ENCODE results near the gene DDX24. TPM values are rescaled to one million over a fixed set of nuclear protein-coding genes. Genes with fewer than 3 reads are reported as not detected.

The DDX24 gene
- total RNA-seq, 1 experiment from 2014 or later: 217 TPM

GRCh38 chr14:94018308-94018707, 62.7 kb downstream of the DDX24 start:
- H3K36me3 ChIP-seq (ENCODE audit: insufficient read depth, low read length): no peaks in the 10 kb centered on the region
- H3K4me2 ChIP-seq (ENCODE audit: low read depth, low read length, poor library complexity, severe bottlenecking): no peak overlapping the region
- DNase-seq: no peak
- no peaks in the 10 kb centered on the region for H3K27me3 ChIP-seq (ENCODE audit: low read length)
- no peak overlapping the region for H3K9ac ChIP-seq (ENCODE audit: low read length)
- H4K20me1 ChIP-seq (ENCODE audit: insufficient read depth, low read depth, low read length): no peaks in the 10 kb centered on the region
- no peaks in the 10 kb centered on the region for H3K9me2 ChIP-seq (replicated peaks; ENCODE audit: insufficient read depth, low read length)
- no peaks in the 10 kb centered on the region for H3K79me2 ChIP-seq (ENCODE audit: low read length)
- H3K27ac ChIP-seq (ENCODE audit: low read length): no peak overlapping the region
- no peak overlapping the region for H2AFZ ChIP-seq (ENCODE audit: low read length)
- H3K9me3 ChIP-seq (ENCODE audit: low read length): no peaks in the 10 kb centered on the region
- H3K4me3 ChIP-seq (ENCODE audit: low read length): no peak overlapping the region
- H3K4me1 ChIP-seq (ENCODE audit: low read length): no peaks in the 10 kb centered on the region

GRCh38 chr14:94016446-94016976, 64.5 kb downstream of the DDX24 start:
- Histone ChIP-seq H3K4me2 (ENCODE audit: low read depth, low read length, poor library complexity, severe bottlenecking) (no peak overlapping the region), H3K4me1 (ENCODE audit: low read length) (no peaks in the 10 kb centered on the region), H3K27me3 (ENCODE audit: low read length) (no peaks in the 10 kb centered on the region), H2AFZ (ENCODE audit: low read length) (no peak overlapping the region), H3K36me3 (ENCODE audit: insufficient read depth, low read length) (no peaks in the 10 kb centered on the region), H3K9me2 (replicated peaks; ENCODE audit: insufficient read depth, low read length) (no peaks in the 10 kb centered on the region), H3K4me3 (ENCODE audit: low read length) (no peak overlapping the region), H3K79me2 (ENCODE audit: low read length) (no peaks in the 10 kb centered on the region), H3K27ac (ENCODE audit: low read length) (no peak overlapping the region), H3K9me3 (ENCODE audit: low read length) (no peaks in the 10 kb centered on the region), H4K20me1 (ENCODE audit: insufficient read depth, low read depth, low read length) (no peaks in the 10 kb centered on the region), H3K9ac (ENCODE audit: low read length) (no peak overlapping the region)
- no peak for DNase-seq

- Histone ChIP-seq H3K9me2 (replicated peaks; ENCODE audit: insufficient read depth, low read length) (no peaks in the 10 kb centered on the region), H3K36me3 (ENCODE audit: insufficient read depth, low read length) (no peaks in the 10 kb centered on the region), H3K27ac (ENCODE audit: low read length) (no peak overlapping the region), H4K20me1 (ENCODE audit: insufficient read depth, low read depth, low read length) (no peaks in the 10 kb centered on the region), H3K4me3 (ENCODE audit: low read length) (no peak overlapping the region), H3K9ac (ENCODE audit: low read length) (no peak overlapping the region), H3K4me1 (ENCODE audit: low read length) (no peaks in the 10 kb centered on the region), H3K4me2 (ENCODE audit: low read depth, low read length, poor library complexity, severe bottlenecking) (no peak overlapping the region), H3K9me3 (ENCODE audit: low read length) (no peaks in the 10 kb centered on the region), H2AFZ (ENCODE audit: low read length) (no peak overlapping the region), H3K79me2 (ENCODE audit: low read length) (no peaks in the 10 kb centered on the region), H3K27me3 (ENCODE audit: low read length) (no peaks in the 10 kb centered on the region)
- DNase-seq: no peak
Measured at GRCh38 chr14:94015223-94015622, 65.8 kb downstream of the DDX24 start.

- H3K36me3 ChIP-seq (ENCODE audit: insufficient read depth, low read length): no peaks in the 10 kb centered on the region
- no peak overlapping the region for H3K27ac ChIP-seq (ENCODE audit: low read length)
- no peaks in the 10 kb centered on the region for H3K9me3 ChIP-seq (ENCODE audit: low read length)
- no peak overlapping the region for H2AFZ ChIP-seq (ENCODE audit: low read length)
- H3K79me2 ChIP-seq (ENCODE audit: low read length): no peaks in the 10 kb centered on the region
- no peaks in the 10 kb centered on the region for H3K27me3 ChIP-seq (ENCODE audit: low read length)
- no peaks in the 10 kb centered on the region for H4K20me1 ChIP-seq (ENCODE audit: insufficient read depth, low read depth, low read length)
- no peak for DNase-seq
- no peaks in the 10 kb centered on the region for H3K9me2 ChIP-seq (replicated peaks; ENCODE audit: insufficient read depth, low read length)
- H3K4me3 ChIP-seq (ENCODE audit: low read length): no peak overlapping the region
- no peaks in the 10 kb centered on the region for H3K4me1 ChIP-seq (ENCODE audit: low read length)
- H3K4me2 ChIP-seq (ENCODE audit: low read depth, low read length, poor library complexity, severe bottlenecking): no peak overlapping the region
- no peak overlapping the region for H3K9ac ChIP-seq (ENCODE audit: low read length)
Measured at GRCh38 chr14:94014382-94014781, 66.6 kb downstream of the DDX24 start.

GRCh38 chr14:94011795-94012194, 69.2 kb downstream of the DDX24 start:
- no peaks in the 10 kb centered on the region for H3K9me3 ChIP-seq (ENCODE audit: low read length)
- no peaks in the 10 kb centered on the region for H3K9me2 ChIP-seq (replicated peaks; ENCODE audit: insufficient read depth, low read length)
- H3K4me2 ChIP-seq (ENCODE audit: low read depth, low read length, poor library complexity, severe bottlenecking): no peak overlapping the region
- H3K4me3 ChIP-seq (ENCODE audit: low read length): no peak overlapping the region
- H3K27ac ChIP-seq (ENCODE audit: low read length): no peak overlapping the region
- no peaks in the 10 kb centered on the region for H3K79me2 ChIP-seq (ENCODE audit: low read length)
- no peaks in the 10 kb centered on the region for H3K27me3 ChIP-seq (ENCODE audit: low read length)
- DNase-seq: no peak
- no peaks in the 10 kb centered on the region for H3K36me3 ChIP-seq (ENCODE audit: insufficient read depth, low read length)
- H4K20me1 ChIP-seq (ENCODE audit: insufficient read depth, low read depth, low read length): no peaks in the 10 kb centered on the region
- no peak overlapping the region for H2AFZ ChIP-seq (ENCODE audit: low read length)
- no peak overlapping the region for H3K9ac ChIP-seq (ENCODE audit: low read length)
- no peaks in the 10 kb centered on the region for H3K4me1 ChIP-seq (ENCODE audit: low read length)

GRCh38 chr14:94010625-94011024, 70.4 kb downstream of the DDX24 start:
- no peaks in the 10 kb centered on the region for H4K20me1 ChIP-seq (ENCODE audit: insufficient read depth, low read depth, low read length)
- H3K4me1 ChIP-seq (ENCODE audit: low read length): no peaks in the 10 kb centered on the region
- H3K9ac ChIP-seq (ENCODE audit: low read length): no peak overlapping the region
- H3K27me3 ChIP-seq (ENCODE audit: low read length): no peaks in the 10 kb centered on the region
- H3K9me2 ChIP-seq (replicated peaks; ENCODE audit: insufficient read depth, low read length): no peaks in the 10 kb centered on the region
- DNase-seq: no peak
- H3K79me2 ChIP-seq (ENCODE audit: low read length): no peaks in the 10 kb centered on the region
- H2AFZ ChIP-seq (ENCODE audit: low read length): no peak overlapping the region
- H3K4me3 ChIP-seq (ENCODE audit: low read length): no peak overlapping the region
- no peak overlapping the region for H3K4me2 ChIP-seq (ENCODE audit: low read depth, low read length, poor library complexity, severe bottlenecking)
- no peak overlapping the region for H3K27ac ChIP-seq (ENCODE audit: low read length)
- no peaks in the 10 kb centered on the region for H3K36me3 ChIP-seq (ENCODE audit: insufficient read depth, low read length)
- H3K9me3 ChIP-seq (ENCODE audit: low read length): no peaks in the 10 kb centered on the region

- Histone ChIP-seq H3K36me3 (ENCODE audit: insufficient read depth, low read length) (no peaks in the 10 kb centered on the region), H3K4me2 (ENCODE audit: low read depth, low read length, poor library complexity, severe bottlenecking) (no peak overlapping the region), H3K27me3 (ENCODE audit: low read length) (no peaks in the 10 kb centered on the region), H3K4me1 (ENCODE audit: low read length) (no peaks in the 10 kb centered on the region), H3K27ac (ENCODE audit: low read length) (no peak overlapping the region), H2AFZ (ENCODE audit: low read length) (no peak overlapping the region), H3K4me3 (ENCODE audit: low read length) (no peak overlapping the region), H3K79me2 (ENCODE audit: low read length) (no peaks in the 10 kb centered on the region), H3K9me3 (ENCODE audit: low read length) (no peaks in the 10 kb centered on the region), H4K20me1 (ENCODE audit: insufficient read depth, low read depth, low read length) (0 out of 2 replicates have a peak, but pooled peaks cover 4% of the 10 kb centered on the region), H3K9ac (ENCODE audit: low read length) (no peak overlapping the region), H3K9me2 (replicated peaks; ENCODE audit: insufficient read depth, low read length) (no peaks in the 10 kb centered on the region)
- no peak for DNase-seq
Measured at GRCh38 chr14:94009767-94010166, 71.2 kb downstream of the DDX24 start.

- H3K9me2 ChIP-seq (replicated peaks; ENCODE audit: insufficient read depth, low read length): no peaks in the 10 kb centered on the region
- H3K4me1 ChIP-seq (ENCODE audit: low read length): no peaks in the 10 kb centered on the region
- DNase-seq: no peak
Measured at GRCh38 chr14:94008234-94008633, 72.8 kb downstream of the DDX24 start.

More at GRCh38 chr14:94008234-94008633, 72.8 kb downstream of the DDX24 start:
- no peaks in the 10 kb centered on the region for H3K79me2 ChIP-seq (ENCODE audit: low read length)
- no peaks in the 10 kb centered on the region for H3K9me3 ChIP-seq (ENCODE audit: low read length)
- no peak overlapping the region for H3K27ac ChIP-seq (ENCODE audit: low read length)
- H3K4me3 ChIP-seq (ENCODE audit: low read length): no peak overlapping the region
- no peaks in the 10 kb centered on the region for H3K27me3 ChIP-seq (ENCODE audit: low read length)
- H4K20me1 ChIP-seq (ENCODE audit: insufficient read depth, low read depth, low read length): 0 out of 2 replicates have a peak, but pooled peaks cover 4% of the 10 kb centered on the region
- H3K9ac ChIP-seq (ENCODE audit: low read length): no peak overlapping the region
- no peaks in the 10 kb centered on the region for H3K36me3 ChIP-seq (ENCODE audit: insufficient read depth, low read length)
- H2AFZ ChIP-seq (ENCODE audit: low read length): no peak overlapping the region
- H3K4me2 ChIP-seq (ENCODE audit: low read depth, low read length, poor library complexity, severe bottlenecking): no peak overlapping the region

Data from Karpas-422 (cell line).